HCT116 (cell line): Measurements from ENCODE around the gene CSF1R. TPM values are rescaled to one million over a fixed set of nuclear protein-coding genes. Genes with fewer than 3 reads are reported as not detected.

Experiments
- ATAC-seq: fragments of 200-7000 bp; cut with Tn5 transposase; 2 replicates; pipeline ENCODE4 v1.9.1; 2020; ENCODE audit warnings: mild to moderate bottlenecking, moderate library complexity
- BruUV-seq: library from RNA; stranded (reverse); fragments of 400-500 nt; replicated peaks from 2 replicates; lab custom pipeline; 2021; lab: Mats Ljungman, UMichigan
- CTCF ChIA-PET: fragments of 300-600 bp; sonication (Branson Sonifier 250); formaldehyde crosslinking; loops from one replicate; lab custom pipeline; 2021; ENCODE audit warnings: antibody characterized with exemption; lab: Charles Lee
- POLR2A ChIA-PET: fragments of 300-600, 350-600 bp; sonication (Branson Sonifier 250); formaldehyde crosslinking; loops from one replicate; lab custom pipeline; 2021; ENCODE audit warnings: antibody characterized with exemption; lab: Charles Lee
- RAD21 ChIA-PET, 2 experiments: fragments of 300-600 bp; sonication (Branson Sonifier 250); formaldehyde crosslinking; loops; one replicate each; lab custom pipeline; 2023; ENCODE audit warnings: low total read pairs in 2 of 2; ENCODE audit not compliant: uncharacterized antibody in 2 of 2, unreplicated experiment in 2 of 2, low non-redundant PET in 1 of 2; lab: Charles Lee
- DNase-seq: peaks from one replicate; pipeline ENCODE4 v3.0.0-alpha.2; 2010; ENCODE audit warnings: low read depth, low spot score
- H2AFZ ChIP-seq: fragments of 200-600 bp; shearing (Covaris generic), sonication (generic); 2 replicates; pipeline ENCODE4 v1.6.1; 2017; ENCODE audit warnings: low read depth, mixed run types, mixed read lengths, antibody characterized with exemption, low read length; ENCODE audit not compliant: poor library complexity, severe bottlenecking
- H3K27ac ChIP-seq: 2 replicates; pipeline ENCODE4 v1.5.1; 2012; ENCODE audit warnings: low read depth, low read length
- H3K27me3 ChIP-seq: fragments of 200-600 bp; sonication (generic); 2 replicates; pipeline ENCODE4 v1.6.1; 2016; ENCODE audit warnings: mixed run types, low read length, mixed read lengths; ENCODE audit not compliant: insufficient read depth
- H3K36me3 ChIP-seq, 2 experiments: fragments of 200-500 bp in 1 of 2; fragments of 200-600 bp in 1 of 2; sonication (Bioruptor generic) in 1 of 2; sonication (generic) in 1 of 2; 2 replicates each; pipeline versions ENCODE4 v1.5.1 to v1.6.1; 2014 to 2016; ENCODE audit warnings: low read length in 2 of 2, inconsistent platforms in 1 of 2, mixed read lengths in 1 of 2, mixed run types in 1 of 2; ENCODE audit not compliant: insufficient read depth in 2 of 2, control insufficient read depth in 1 of 2
- H3K4me1 ChIP-seq, 2 experiments: fragments of 200-600 bp in 1 of 2; sonication (generic) in 1 of 2; 2 replicates each; pipeline versions ENCODE4 v1.5.1 to v1.6.1; 2012 to 2017; ENCODE audit warnings: low read length in 2 of 2, inconsistent platforms in 1 of 2, mild to moderate bottlenecking in 1 of 2, mixed read lengths in 1 of 2, mixed run types in 1 of 2, moderate library complexity in 1 of 2; ENCODE audit not compliant: insufficient read depth in 2 of 2, control insufficient read depth in 1 of 2
- H3K4me2 ChIP-seq: fragments of 200-600 bp; sonication (generic); 2 replicates; pipeline ENCODE4 v1.6.1; 2017; ENCODE audit warnings: mixed run types, low read length, mixed read lengths
- H3K4me3 ChIP-seq, 2 experiments: fragments of 200-600 bp in 1 of 2; sonication (generic) in 1 of 2; replicated peaks in 1 of 2; 2 replicates each; pipeline ENCODE4 v1.5.1; 2011 to 2016; ENCODE audit warnings: low read length in 2 of 2, control low read depth in 1 of 2, low read depth in 1 of 2, mild to moderate bottlenecking in 1 of 2, mixed read lengths in 1 of 2, mixed run types in 1 of 2
- H3K79me2 ChIP-seq: fragments of 200-600 bp; sonication (generic); 2 replicates; pipeline ENCODE4 v1.6.1; 2017; ENCODE audit warnings: mild to moderate bottlenecking, mixed run types, low read length, moderate library complexity, mixed read lengths; ENCODE audit not compliant: insufficient read depth
- H3K9ac ChIP-seq: fragments of 200-600 bp; sonication (generic); 2 replicates; pipeline ENCODE4 v1.6.1; 2016; ENCODE audit warnings: low read length, mixed read lengths
- H3K9me2 ChIP-seq: fragments of 200-600 bp; sonication (generic), shearing (Covaris generic); 2 replicates; pipeline ENCODE4 v1.6.1; 2017; ENCODE audit warnings: mixed run types, mild to moderate bottlenecking, moderate library complexity; ENCODE audit not compliant: insufficient read depth
- H3K9me3 ChIP-seq, 2 experiments: fragments of 200-500 bp in 1 of 2; fragments of 200-600 bp in 1 of 2; sonication (Bioruptor generic) in 1 of 2; sonication (generic) in 1 of 2; 2 replicates each; pipeline ENCODE4 v1.6.1; 2014 to 2017; ENCODE audit warnings: low read length in 2 of 2, mixed read lengths in 2 of 2, inconsistent platforms in 1 of 2, low read depth in 1 of 2, mild to moderate bottlenecking in 1 of 2, mixed run types in 1 of 2, moderate library complexity in 1 of 2; ENCODE audit not compliant: control insufficient read depth in 1 of 2, insufficient read depth in 1 of 2
- H4K20me1 ChIP-seq: fragments of 200-600 bp; sonication (generic), shearing (Covaris generic); 2 replicates; pipeline ENCODE4 v1.6.1; 2017; ENCODE audit warnings: mixed run types, mild to moderate bottlenecking, moderate library complexity; ENCODE audit not compliant: insufficient read depth
- CBX3 ChIP-seq: IDR thresholded peaks from 2 replicates; pipeline ENCODE4 v1.6.1; 2012; ENCODE audit warnings: low read depth
- CEBPB ChIP-seq: IDR thresholded peaks from 2 replicates; pipeline ENCODE4 v1.6.1; 2012; ENCODE audit warnings: low read depth
- EGR1 ChIP-seq: IDR thresholded peaks from 2 replicates; pipeline ENCODE4 v1.6.1; 2012; ENCODE audit warnings: low read depth
- ELF1 ChIP-seq: IDR thresholded peaks from 2 replicates; pipeline ENCODE4 v1.6.1; 2012; ENCODE audit warnings: low read depth, borderline replicate concordance
- EZH2 ChIP-seq: fragments of 200-600 bp; sonication (generic); IDR thresholded peaks from 2 replicates; pipeline ENCODE4 v1.6.1; 2017; ENCODE audit warnings: antibody characterized with exemption, mixed run types
- EZH2phosphoT487 ChIP-seq: fragments of 200-600 bp; IDR thresholded peaks from 2 replicates; pipeline ENCODE4 v1.6.1; 2018; ENCODE audit warnings: antibody characterized with exemption, borderline replicate concordance
- FOSL1 ChIP-seq: IDR thresholded peaks from 2 replicates; pipeline ENCODE4 v1.6.1; 2012; ENCODE audit warnings: low read depth
- POLR2AphosphoS5 ChIP-seq: IDR thresholded peaks from 2 replicates; pipeline ENCODE4 v1.6.1; 2011; ENCODE audit warnings: mild to moderate bottlenecking, low read depth, low read length, moderate library complexity
- RAD21 ChIP-seq: IDR thresholded peaks from 2 replicates; pipeline ENCODE4 v1.6.1; 2012; ENCODE audit warnings: low read depth, mild to moderate bottlenecking
- SIN3A ChIP-seq: IDR thresholded peaks from 2 replicates; pipeline ENCODE4 v1.6.1; 2012; ENCODE audit warnings: low read depth
- SRF ChIP-seq: IDR thresholded peaks from 2 replicates; pipeline ENCODE4 v1.6.1; 2012; ENCODE audit warnings: low read depth
- TCF7L2 ChIP-seq: IDR thresholded peaks from 2 replicates; pipeline ENCODE4 v1.7.0; 2011; ENCODE audit warnings: borderline replicate concordance, inconsistent platforms; ENCODE audit not compliant: insufficient read depth, insufficient read length; ENCODE audit errors: extremely low read depth
- YY1 ChIP-seq: IDR thresholded peaks from 2 replicates; pipeline ENCODE4 v1.6.1; 2011; ENCODE audit warnings: low read length, low read depth, moderate library complexity, mild to moderate bottlenecking; ENCODE audit not compliant: insufficient replicate concordance; ENCODE audit errors: extremely low read depth
- ZFX ChIP-seq: fragments of 450-650 bp; IDR thresholded peaks from 2 replicates; pipeline ENCODE4 v1.6.1; 2017
- ZNF274 ChIP-seq: fragments of 200-500 bp; sonication (Bioruptor generic); IDR thresholded peaks from 2 replicates; pipeline ENCODE4 v1.6.1; 2014; ENCODE audit warnings: mild to moderate bottlenecking, low read depth, low read length, inconsistent platforms
- intact Hi-C: fragments of 100-400 bp; cut with micrococcal nuclease; formaldehyde crosslinking; loops from 2 replicates; pipeline ENCODE4 v1.10.0; 2022
- total RNA-seq: library from RNA; stranded (reverse); gene quantifications from one replicate; pipeline ENCODE4 v1.2.1, GENCODE V29; 2021; ENCODE audit not compliant: unreplicated experiment
- TF ChIP-seq, protein P1 (sequence below): IDR thresholded peaks from 2 replicates; pipeline ENCODE4 v1.6.1; 2012
- TF ChIP-seq, protein P2 (sequence below): IDR thresholded peaks from 2 replicates; pipeline ENCODE4 v1.6.1; 2012
- TF ChIP-seq, protein P3 (sequence below): IDR thresholded peaks from 2 replicates; pipeline ENCODE4 v1.6.1; 2012; ENCODE audit warnings: low read depth
- TF ChIP-seq, protein P4 (sequence below): IDR thresholded peaks from 2 replicates; pipeline ENCODE4 v1.6.1; 2011; ENCODE audit warnings: mild to moderate bottlenecking, low read length, moderate library complexity; ENCODE audit not compliant: insufficient replicate concordance; ENCODE audit errors: extremely low read depth

The CSF1R gene
- total RNA-seq, 1 experiment from 2014 or later, result 0.17 TPM

DNA sequence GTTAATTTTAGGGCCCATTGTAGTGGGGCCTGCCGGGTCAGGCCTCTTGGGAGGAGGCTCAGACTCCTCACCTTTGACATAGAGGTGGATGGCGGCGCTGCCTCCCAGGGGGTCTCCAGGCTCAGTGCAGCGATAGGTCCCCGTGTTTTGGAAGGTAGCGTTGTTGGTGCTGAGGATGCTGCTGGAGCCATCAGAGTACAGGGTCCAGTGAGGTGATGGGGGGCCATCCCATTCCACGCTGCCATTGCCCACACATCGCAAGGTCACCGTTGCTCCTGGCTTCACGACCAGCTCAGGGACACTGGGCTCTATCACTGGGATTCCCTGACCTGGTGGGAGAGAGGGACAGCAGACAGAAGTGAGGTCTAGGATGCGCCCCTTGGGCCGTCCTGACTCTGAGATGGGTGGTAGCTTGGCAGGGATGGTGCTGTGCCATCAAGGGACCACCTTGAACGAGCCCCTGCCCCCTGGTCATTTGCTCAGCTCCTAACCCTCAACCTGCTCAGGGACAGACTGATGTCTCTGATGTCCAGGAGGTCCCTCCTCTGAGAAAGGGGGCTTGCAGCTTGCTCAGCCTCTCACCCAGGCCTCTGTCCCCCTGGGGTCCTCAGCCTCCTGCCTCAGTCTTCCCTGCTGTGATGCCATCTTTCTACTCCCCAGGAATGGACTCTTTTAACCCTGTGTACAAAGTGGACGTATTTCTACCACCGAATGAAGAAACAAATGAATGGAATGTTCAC, 5.5 kb downstream of the CSF1R start:
- Histone ChIP-seq H3K27ac (no peak overlapping the region), H4K20me1 (no peaks in the 10 kb centered on the region), H2AFZ (no peak overlapping the region), H3K4me2 (no peak overlapping the region), H3K9me3 (no peaks in the 10 kb centered on the region), H3K9me2 (no peaks in the 10 kb centered on the region), H3K4me1 (no peaks in the 10 kb centered on the region), H3K79me2 (no peaks in the 10 kb centered on the region), H3K4me3 (no peak overlapping the region), H3K36me3 (no peaks in the 10 kb centered on the region), H3K27me3 (peaks cover 3% of the 10 kb centered on the region; the same call in 1 of the 2 replicates), H3K9ac (no peak overlapping the region)
- no peak for DNase-seq
- no TSS peak for BruUV-seq
- CTCF ChIA-PET, result no interaction called here
- intact Hi-C loops, result no loop called here
- POLR2A ChIA-PET, result no interaction called here
- TF ChIP-seq YY1 (no peak), RAD21 (no peak), EGR1 (no peak), SIN3A (no peak), SRF (no peak), CEBPB (no peak), POLR2AphosphoS5 (no peak), ELF1 (no peak), CBX3 (no peak), EZH2phosphoT487 (no peak), ZFX (no peak), TCF7L2 (no peak), ZNF274 (no peak), FOSL1 (no peak), EZH2 (no peak)
- TF ChIP-seq, protein P1, sequence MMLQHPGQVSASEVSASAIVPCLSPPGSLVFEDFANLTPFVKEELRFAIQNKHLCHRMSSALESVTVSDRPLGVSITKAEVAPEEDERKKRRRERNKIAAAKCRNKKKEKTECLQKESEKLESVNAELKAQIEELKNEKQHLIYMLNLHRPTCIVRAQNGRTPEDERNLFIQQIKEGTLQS, result no peak
- TF ChIP-seq, protein P2, sequence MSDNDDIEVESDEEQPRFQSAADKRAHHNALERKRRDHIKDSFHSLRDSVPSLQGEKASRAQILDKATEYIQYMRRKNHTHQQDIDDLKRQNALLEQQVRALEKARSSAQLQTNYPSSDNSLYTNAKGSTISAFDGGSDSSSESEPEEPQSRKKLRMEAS, result no peak
- TF ChIP-seq, protein P3, sequence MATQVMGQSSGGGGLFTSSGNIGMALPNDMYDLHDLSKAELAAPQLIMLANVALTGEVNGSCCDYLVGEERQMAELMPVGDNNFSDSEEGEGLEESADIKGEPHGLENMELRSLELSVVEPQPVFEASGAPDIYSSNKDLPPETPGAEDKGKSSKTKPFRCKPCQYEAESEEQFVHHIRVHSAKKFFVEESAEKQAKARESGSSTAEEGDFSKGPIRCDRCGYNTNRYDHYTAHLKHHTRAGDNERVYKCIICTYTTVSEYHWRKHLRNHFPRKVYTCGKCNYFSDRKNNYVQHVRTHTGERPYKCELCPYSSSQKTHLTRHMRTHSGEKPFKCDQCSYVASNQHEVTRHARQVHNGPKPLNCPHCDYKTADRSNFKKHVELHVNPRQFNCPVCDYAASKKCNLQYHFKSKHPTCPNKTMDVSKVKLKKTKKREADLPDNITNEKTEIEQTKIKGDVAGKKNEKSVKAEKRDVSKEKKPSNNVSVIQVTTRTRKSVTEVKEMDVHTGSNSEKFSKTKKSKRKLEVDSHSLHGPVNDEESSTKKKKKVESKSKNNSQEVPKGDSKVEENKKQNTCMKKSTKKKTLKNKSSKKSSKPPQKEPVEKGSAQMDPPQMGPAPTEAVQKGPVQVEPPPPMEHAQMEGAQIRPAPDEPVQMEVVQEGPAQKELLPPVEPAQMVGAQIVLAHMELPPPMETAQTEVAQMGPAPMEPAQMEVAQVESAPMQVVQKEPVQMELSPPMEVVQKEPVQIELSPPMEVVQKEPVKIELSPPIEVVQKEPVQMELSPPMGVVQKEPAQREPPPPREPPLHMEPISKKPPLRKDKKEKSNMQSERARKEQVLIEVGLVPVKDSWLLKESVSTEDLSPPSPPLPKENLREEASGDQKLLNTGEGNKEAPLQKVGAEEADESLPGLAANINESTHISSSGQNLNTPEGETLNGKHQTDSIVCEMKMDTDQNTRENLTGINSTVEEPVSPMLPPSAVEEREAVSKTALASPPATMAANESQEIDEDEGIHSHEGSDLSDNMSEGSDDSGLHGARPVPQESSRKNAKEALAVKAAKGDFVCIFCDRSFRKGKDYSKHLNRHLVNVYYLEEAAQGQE, result no peak
- TF ChIP-seq, protein P4, sequence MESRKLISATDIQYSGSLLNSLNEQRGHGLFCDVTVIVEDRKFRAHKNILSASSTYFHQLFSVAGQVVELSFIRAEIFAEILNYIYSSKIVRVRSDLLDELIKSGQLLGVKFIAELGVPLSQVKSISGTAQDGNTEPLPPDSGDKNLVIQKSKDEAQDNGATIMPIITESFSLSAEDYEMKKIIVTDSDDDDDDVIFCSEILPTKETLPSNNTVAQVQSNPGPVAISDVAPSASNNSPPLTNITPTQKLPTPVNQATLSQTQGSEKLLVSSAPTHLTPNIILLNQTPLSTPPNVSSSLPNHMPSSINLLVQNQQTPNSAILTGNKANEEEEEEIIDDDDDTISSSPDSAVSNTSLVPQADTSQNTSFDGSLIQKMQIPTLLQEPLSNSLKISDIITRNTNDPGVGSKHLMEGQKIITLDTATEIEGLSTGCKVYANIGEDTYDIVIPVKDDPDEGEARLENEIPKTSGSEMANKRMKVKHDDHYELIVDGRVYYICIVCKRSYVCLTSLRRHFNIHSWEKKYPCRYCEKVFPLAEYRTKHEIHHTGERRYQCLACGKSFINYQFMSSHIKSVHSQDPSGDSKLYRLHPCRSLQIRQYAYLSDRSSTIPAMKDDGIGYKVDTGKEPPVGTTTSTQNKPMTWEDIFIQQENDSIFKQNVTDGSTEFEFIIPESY, result no peak
- no peak for ATAC-seq
- RAD21 ChIA-PET, result no interaction called here
